MCF 10A (cell line): ENCODE measurements around the gene PCGF2. TPM values are rescaled to one million over a fixed set of nuclear protein-coding genes. Genes with fewer than 3 reads are reported as not detected.

Experiments used
- BruUV-seq: library from RNA; stranded (reverse); fragments of 400-500 nt; replicated peaks from 2 replicates; lab custom pipeline; 2021; lab: Mats Ljungman, UMichigan
- CTCF ChIA-PET: fragments of 300-600 bp; sonication (Branson Sonifier 250); formaldehyde crosslinking; extraction: SDS; loops from one replicate; lab custom pipeline; 2021; ENCODE audit warnings: antibody characterized with exemption, inconsistent platforms; lab: Yijun Ruan, JAX
- POLR2A ChIA-PET: fragments of 300-600, 350-650 bp; sonication (Branson Sonifier 250); formaldehyde crosslinking; extraction: SDS; loops from one replicate; lab custom pipeline; 2020; ENCODE audit warnings: antibody characterized with exemption, inconsistent platforms; lab: Yijun Ruan, JAX
- DNase-seq: peaks from one replicate; pipeline ENCODE4 v3.0.0-alpha.2; 2018; ENCODE audit not compliant: unreplicated experiment
- H3K27ac Mint-ChIP-seq: one replicate; pipeline ENCODE4 v1.8.0; 2022; ENCODE audit warnings: mild to moderate bottlenecking, low read depth, mixed read lengths; ENCODE audit not compliant: unreplicated experiment
- H3K27me3 Mint-ChIP-seq: one replicate; pipeline ENCODE4 v1.8.0; 2022; ENCODE audit warnings: mixed read lengths; ENCODE audit not compliant: insufficient read depth, unreplicated experiment
- H3K36me3 Mint-ChIP-seq: one replicate; pipeline ENCODE4 v1.8.0; 2022; ENCODE audit warnings: mild to moderate bottlenecking, moderate library complexity, mixed read lengths; ENCODE audit not compliant: insufficient read depth, unreplicated experiment
- H3K4me1 Mint-ChIP-seq: one replicate; pipeline ENCODE4 v1.8.0; 2022; ENCODE audit warnings: mixed read lengths; ENCODE audit not compliant: insufficient read depth, unreplicated experiment
- H3K4me3 Mint-ChIP-seq: one replicate; pipeline ENCODE4 v1.8.0; 2022; ENCODE audit warnings: mild to moderate bottlenecking, moderate library complexity, mixed read lengths; ENCODE audit not compliant: unreplicated experiment
- H3K9me3 Mint-ChIP-seq: one replicate; pipeline ENCODE4 v1.8.0; 2022; ENCODE audit warnings: mixed read lengths; ENCODE audit not compliant: unreplicated experiment
- CTCF ChIP-seq: fragments of 200-600 bp; IDR thresholded peaks from one replicate; pipeline ENCODE4 v1.8.0; 2022; ENCODE audit warnings: antibody characterized with exemption, mild to moderate bottlenecking; ENCODE audit not compliant: unreplicated experiment
- intact Hi-C: fragments of 100-400 bp; cut with micrococcal nuclease; formaldehyde crosslinking; loops from 2 replicates; pipeline ENCODE4 v1.14.1; 2022
- total RNA-seq: library from RNA; stranded (reverse); gene quantifications from 2 replicates; pipeline ENCODE4 v1.2.3, GENCODE V29; 2022

PCGF2 gene
- total RNA-seq, 1 experiment from 2014 or later = 32.6 TPM

GRCh38 chr17:38732376-38733281 is 15.5 kb downstream of the PCGF2 start:
- no peak for DNase-seq
- no TSS peak for BruUV-seq
- no peak overlapping the region for H3K27ac Mint-ChIP-seq
- H3K4me3 Mint-ChIP-seq = peak overlapping the region; percentile 87
- ChIA-PET POLR2A (interaction anchor here (1.5 to 3.2 kb wide), 2 partner anchors 18 to 55 kb away, joined by 4 to 46 read pairs; partner anchors contain the start of gene PSMB3), CTCF (interaction anchor here (1.5 to 6.0 kb wide), 3 partner anchors 12 to 65 kb away, joined by 5 to 45 read pairs (median 37); no protein-coding TSS in a partner anchor)
- no peak for TF ChIP-seq CTCF
- H3K36me3 Mint-ChIP-seq = peaks cover 54% of the 10 kb centered on the region
- peaks cover 18% of the 10 kb centered on the region for H3K4me1 Mint-ChIP-seq
- no peaks in the 10 kb centered on the region for H3K9me3 Mint-ChIP-seq
- intact Hi-C loops = no loop called here
- no peaks in the 10 kb centered on the region for H3K27me3 Mint-ChIP-seq

- peak overlapping the region; percentile 87 for H3K4me3 Mint-ChIP-seq
- H3K27me3 Mint-ChIP-seq = no peaks in the 10 kb centered on the region
- intact Hi-C loops = no loop called here
- no TSS peak for BruUV-seq
- ChIA-PET POLR2A (interaction anchor here (0.6 to 3.2 kb wide), 8 partner anchors 12 to 122 kb away, joined by 3 to 46 read pairs (median 8); partner anchors contain the start of genes MLLT6, PSMB3 and RPL23), CTCF (interaction anchor here (0.5 to 6.0 kb wide), 11 partner anchors 8 to 443 kb away, joined by 3 to 37 read pairs (median 5); no protein-coding TSS in a partner anchor)
- H3K36me3 Mint-ChIP-seq = peaks cover 45% of the 10 kb centered on the region
- no peak for TF ChIP-seq CTCF
- DNase-seq = no peak
- H3K27ac Mint-ChIP-seq = no peak overlapping the region
- no peaks in the 10 kb centered on the region for H3K9me3 Mint-ChIP-seq
- H3K4me1 Mint-ChIP-seq = peaks cover 18% of the 10 kb centered on the region
Measured at GRCh38 chr17:38731526-38732294, 16.4 kb downstream of the PCGF2 start.

- no peak for TF ChIP-seq CTCF
- peak overlapping the region; percentile 87 for H3K4me3 Mint-ChIP-seq
- POLR2A ChIA-PET = interaction anchor here (0.6 to 3.2 kb wide), 11 partner anchors 10 to 123 kb away, joined by 3 to 46 read pairs (median 4); partner anchors contain the start of genes MLLT6, PSMB3 and RPL23
- H3K36me3 Mint-ChIP-seq = peaks cover 35% of the 10 kb centered on the region
- BruUV-seq = TSS peak; percentile 8
- H3K9me3 Mint-ChIP-seq = no peaks in the 10 kb centered on the region
- peaks cover 18% of the 10 kb centered on the region for H3K4me1 Mint-ChIP-seq
- peak overlapping the region; percentile 87 for H3K27ac Mint-ChIP-seq
- intact Hi-C loops = loop anchor here (1.0 kb wide), 1 partner anchor 53 kb away; no protein-coding TSS in a partner anchor
- DNase-seq = peak; percentile 83
- CTCF ChIA-PET = interaction anchor here (0.6 to 2.1 kb wide), 15 partner anchors 9 to 444 kb away, joined by 3 to 13 read pairs (median 4); no protein-coding TSS in a partner anchor
- H3K27me3 Mint-ChIP-seq = no peaks in the 10 kb centered on the region
Measured at GRCh38 chr17:38730526-38731379, 17.4 kb downstream of the PCGF2 start.
